Erythroblast (primary cell): Measurements from ENCODE around the gene PARD3.

Experiments
- GATA1 ChIP-seq: IDR thresholded peaks from 2 replicates; pipeline ENCODE4 v1.6.1; 2011; ENCODE audit warnings: low read depth, mild to moderate bottlenecking, control low read depth, low read length, moderate library complexity
- POLR2A ChIP-seq: IDR thresholded peaks from 2 replicates; pipeline ENCODE4 v1.6.1; 2011; ENCODE audit warnings: mild to moderate bottlenecking, low read length

GRCh38 chr10:34157501-34157900 is 657.6 kb downstream of the PARD3 start:
- TF ChIP-seq POLR2A (no peak), GATA1 (no peak)
